ENCODE data around the gene DARS1. TPM values are rescaled to one million over a fixed set of nuclear protein-coding genes. Genes with fewer than 3 reads are reported as not detected.
A peak's percentile ranks its signal among the peaks of the same experiment; 100 is the strongest.

Gene DARS1
- polyA plus RNA-seq, 4 donors = 27.8 to 72.8 (median 33.1) TPM

DNA sequence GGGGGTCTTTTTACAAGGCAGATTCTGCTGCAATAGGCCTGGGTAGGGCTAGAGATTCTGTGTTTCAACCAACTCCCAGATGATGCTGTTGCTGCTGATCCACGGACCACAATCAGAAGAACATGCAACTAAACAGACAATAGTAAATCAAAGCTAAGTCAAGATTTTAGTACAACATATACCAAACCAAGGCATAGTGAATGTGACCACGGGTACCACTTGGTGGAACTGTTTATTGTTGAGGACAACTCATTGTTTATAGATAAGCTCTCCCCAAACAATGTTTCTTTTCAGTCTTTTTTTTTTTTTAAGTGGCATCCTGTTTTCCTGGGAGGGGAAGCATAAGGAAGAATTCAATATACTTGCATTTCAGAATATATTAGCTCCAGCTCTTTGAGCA lies 36.0 kb upstream of the DARS1 start:
- WGBS, 3 donors = 68 to 71% (median 70%) methylated on average over 2 of the region's 2 CpGs
- no peak for FAIRE-seq

DNA sequence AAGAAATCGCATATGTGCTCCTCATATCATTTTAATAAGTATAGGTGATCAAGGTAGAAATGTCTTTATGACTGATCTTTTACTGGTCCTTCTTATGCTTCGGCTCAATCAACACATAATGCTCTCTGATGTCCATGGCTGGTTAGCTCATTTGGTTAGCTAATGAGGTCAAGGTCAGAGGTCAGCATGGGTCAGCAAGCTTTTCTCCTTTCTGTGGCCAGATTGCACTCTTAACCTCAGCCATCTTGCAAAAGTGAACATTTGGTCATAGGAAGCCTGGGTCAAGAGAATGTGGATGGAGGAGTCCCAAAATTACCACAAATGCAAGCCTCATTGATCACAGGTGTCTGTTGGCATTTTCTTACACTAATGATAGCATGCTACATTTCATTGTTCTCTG lies 35.4 kb upstream of the DARS1 start:
- no peaks in the 10 kb centered on the region for H3K27me3 ChIP-seq (ENCODE audit: control insufficient read depth in 3 of 3, insufficient read depth in 3 of 3, low read length in 3 of 3)
- FAIRE-seq (no peak), DNase-seq (no peak)
- H3K36me3 ChIP-seq (ENCODE audit: control insufficient read depth in 3 of 3, insufficient read depth in 2 of 3, low read depth in 1 of 3, low read length in 3 of 3) = no peaks in the 10 kb centered on the region
- no peak overlapping the region for H3K27ac ChIP-seq (ENCODE audit: low read depth in 1 of 3, low read length in 2 of 3)
- WGBS, 3 donors = 90 to 95% (median 93%) methylated on average over 2 of the region's 2 CpGs
- H3K4me1 ChIP-seq (ENCODE audit: control insufficient read depth in 3 of 3, insufficient read depth in 2 of 3, low read depth in 1 of 3, low read length in 2 of 3) = peaks cover 0 to 8% (median 2%) of the 10 kb centered on the region in 3 donors
- no peak overlapping the region for H3K4me3 ChIP-seq (ENCODE audit: low read depth in 1 of 3, low read length in 3 of 3)
- no peaks in the 10 kb centered on the region for H3K9me3 ChIP-seq (ENCODE audit: control insufficient read depth in 2 of 2, insufficient read depth in 1 of 2, low read depth in 1 of 2, low read length in 1 of 2)

More for the DNA sequence above, 36.0 kb upstream of the DARS1 start:
- Histone ChIP-seq H3K27me3 (ENCODE audit: control insufficient read depth in 3 of 3, insufficient read depth in 3 of 3, low read length in 3 of 3) (no peaks in the 10 kb centered on the region), H3K9me3 (ENCODE audit: control insufficient read depth in 2 of 2, insufficient read depth in 1 of 2, low read depth in 1 of 2, low read length in 1 of 2) (no peaks in the 10 kb centered on the region), H3K36me3 (ENCODE audit: control insufficient read depth in 3 of 3, insufficient read depth in 2 of 3, low read depth in 1 of 3, low read length in 3 of 3) (no peaks in the 10 kb centered on the region), H3K4me3 (ENCODE audit: low read depth in 1 of 3, low read length in 3 of 3) (no peak overlapping the region), H3K27ac (ENCODE audit: low read depth in 1 of 3, low read length in 2 of 3) (no peak overlapping the region), H3K4me1 (ENCODE audit: control insufficient read depth in 3 of 3, insufficient read depth in 2 of 3, low read depth in 1 of 3, low read length in 2 of 3) (peaks cover 0 to 12% (median 2%) of the 10 kb centered on the region in 3 donors)
- DNase-seq = no peak

DNA sequence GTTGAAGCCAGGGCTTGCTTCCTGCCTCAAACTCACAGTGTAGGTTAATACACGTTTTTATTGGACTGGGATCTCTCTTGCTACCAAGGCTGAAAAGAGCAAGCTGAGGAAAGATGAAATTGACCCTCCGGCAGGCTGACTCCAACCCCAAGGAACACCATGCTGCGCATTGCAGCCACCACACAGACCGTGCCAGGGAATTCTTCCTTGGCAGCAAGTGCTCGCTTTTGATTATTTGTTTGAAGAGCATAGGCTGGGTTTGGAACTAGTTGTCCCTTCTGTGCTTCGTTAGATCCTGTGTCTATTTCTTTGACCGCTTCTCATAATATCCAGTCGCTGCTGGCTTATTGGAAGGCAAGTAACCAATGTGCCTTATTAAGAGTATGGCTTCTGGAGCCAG lies 34.4 kb upstream of the DARS1 start:
- no peaks in the 10 kb centered on the region for H3K4me1 ChIP-seq (ENCODE audit: control insufficient read depth in 3 of 3, insufficient read depth in 2 of 3, low read depth in 1 of 3, low read length in 2 of 3)
- H3K36me3 ChIP-seq (ENCODE audit: control insufficient read depth in 3 of 3, insufficient read depth in 2 of 3, low read depth in 1 of 3, low read length in 3 of 3) = no peaks in the 10 kb centered on the region
- no peak overlapping the region for H3K27ac ChIP-seq (ENCODE audit: low read depth in 1 of 3, low read length in 2 of 3)
- H3K27me3 ChIP-seq (ENCODE audit: control insufficient read depth in 3 of 3, insufficient read depth in 3 of 3, low read length in 3 of 3) = no peaks in the 10 kb centered on the region
- FAIRE-seq (no peak), DNase-seq (no peak)
- peak overlapping the region in 1 of 3 donors; percentile 9 for H3K4me3 ChIP-seq (ENCODE audit: low read depth in 1 of 3, low read length in 3 of 3)
- no peaks in the 10 kb centered on the region for H3K9me3 ChIP-seq (ENCODE audit: control insufficient read depth in 2 of 2, insufficient read depth in 1 of 2, low read depth in 1 of 2, low read length in 1 of 2)
- WGBS, 3 donors = 82 to 88% (median 83%) methylated on average over 8 of the region's 8 CpGs

DNA sequence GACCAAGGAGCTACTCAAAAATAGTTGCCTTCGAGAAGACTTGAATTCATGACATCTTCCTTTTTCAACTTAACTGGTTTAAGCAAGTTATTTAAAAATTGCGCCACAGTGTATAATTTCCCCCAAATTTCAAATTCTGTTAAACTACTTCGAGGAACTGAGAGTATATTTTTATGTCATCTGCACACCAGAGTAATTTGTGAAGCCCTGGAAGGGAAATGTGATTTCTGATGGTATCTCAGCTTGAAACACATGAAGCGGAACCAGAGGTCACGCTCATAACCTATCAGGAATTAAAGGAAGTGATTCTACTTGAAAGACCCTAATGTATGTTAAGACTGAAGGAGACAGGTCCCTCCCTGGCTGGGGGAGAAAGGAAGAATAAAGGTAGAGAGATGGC lies 33.9 kb upstream of the DARS1 start:
- 80 to 89% (median 81%) methylated on average over 5 of the region's 5 CpGs for WGBS, 3 donors
- H3K4me3 ChIP-seq (ENCODE audit: low read depth in 1 of 3, low read length in 3 of 3) = no peak overlapping the region
- DNase-seq (no peak), FAIRE-seq (no peak)
- no peaks in the 10 kb centered on the region for H3K9me3 ChIP-seq (ENCODE audit: control insufficient read depth in 2 of 2, insufficient read depth in 1 of 2, low read depth in 1 of 2, low read length in 1 of 2)
- H3K36me3 ChIP-seq (ENCODE audit: control insufficient read depth in 3 of 3, insufficient read depth in 2 of 3, low read depth in 1 of 3, low read length in 3 of 3) = no peaks in the 10 kb centered on the region
- no peaks in the 10 kb centered on the region for H3K27me3 ChIP-seq (ENCODE audit: control insufficient read depth in 3 of 3, insufficient read depth in 3 of 3, low read length in 3 of 3)
- H3K27ac ChIP-seq (ENCODE audit: low read depth in 1 of 3, low read length in 2 of 3) = no peak overlapping the region
- H3K4me1 ChIP-seq (ENCODE audit: control insufficient read depth in 3 of 3, insufficient read depth in 2 of 3, low read depth in 1 of 3, low read length in 2 of 3) = peaks cover 0 to 2% (median 0%) of the 10 kb centered on the region in 3 donors

DNA sequence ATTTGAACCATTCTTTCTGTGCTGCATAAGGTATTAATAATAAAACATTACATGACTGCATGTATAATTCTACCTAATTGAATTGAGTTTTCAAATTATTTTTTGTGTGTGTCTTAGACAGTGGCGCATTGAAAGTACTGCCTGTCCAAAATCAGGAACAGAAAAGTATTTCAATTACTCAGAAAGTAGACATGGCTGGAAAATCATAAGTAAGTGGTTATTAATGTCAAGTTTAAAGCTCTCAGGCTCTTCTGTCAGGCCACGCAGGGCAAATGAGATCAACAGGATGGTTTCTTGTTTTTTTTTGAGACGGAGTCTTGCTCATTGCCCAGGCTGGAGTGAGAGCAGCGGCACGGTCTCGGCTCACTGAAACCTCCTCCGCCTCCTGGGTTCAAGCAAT lies 32.4 kb upstream of the DARS1 start:
- DNase-seq (no peak), FAIRE-seq (no peak)
- Histone ChIP-seq H3K4me1 (ENCODE audit: control insufficient read depth in 3 of 3, insufficient read depth in 2 of 3, low read depth in 1 of 3, low read length in 2 of 3) (peaks cover 0 to 11% (median 0%) of the 10 kb centered on the region in 3 donors), H3K4me3 (ENCODE audit: low read depth in 1 of 3, low read length in 3 of 3) (no peak overlapping the region), H3K9me3 (ENCODE audit: control insufficient read depth in 2 of 2, insufficient read depth in 1 of 2, low read depth in 1 of 2, low read length in 1 of 2) (no peaks in the 10 kb centered on the region), H3K27me3 (ENCODE audit: control insufficient read depth in 3 of 3, insufficient read depth in 3 of 3, low read length in 3 of 3) (no peaks in the 10 kb centered on the region), H3K36me3 (ENCODE audit: control insufficient read depth in 3 of 3, insufficient read depth in 2 of 3, low read depth in 1 of 3, low read length in 3 of 3) (no peaks in the 10 kb centered on the region), H3K27ac (ENCODE audit: low read depth in 1 of 3, low read length in 2 of 3) (no peak overlapping the region)
- WGBS, 3 donors = 95 to 96% (median 95%) methylated on average over 7 of the region's 7 CpGs

DNA sequence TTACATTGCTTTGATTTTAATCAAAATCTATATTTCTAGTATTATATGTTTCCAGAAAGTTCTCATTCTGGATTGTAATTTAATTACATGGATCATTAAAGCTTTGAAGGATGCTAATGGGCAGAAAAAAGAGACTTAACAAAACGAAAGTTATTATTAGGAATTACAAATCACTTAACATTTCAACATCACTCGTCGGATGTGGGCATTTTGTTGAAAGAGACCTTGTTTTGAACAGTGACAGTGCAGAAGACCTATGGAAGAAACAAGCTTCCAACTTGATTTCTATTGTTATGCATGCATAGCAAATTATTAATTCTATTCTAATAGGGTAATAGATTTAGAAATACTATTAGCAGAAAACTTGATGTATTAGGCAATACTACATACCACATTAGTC lies 31.4 kb upstream of the DARS1 start:
- WGBS, 3 donors = 79 to 91% (median 89%) methylated on average over 3 of the region's 3 CpGs
- H3K9me3 ChIP-seq (ENCODE audit: control insufficient read depth in 2 of 2, insufficient read depth in 1 of 2, low read depth in 1 of 2, low read length in 1 of 2) = no peaks in the 10 kb centered on the region

DNA sequence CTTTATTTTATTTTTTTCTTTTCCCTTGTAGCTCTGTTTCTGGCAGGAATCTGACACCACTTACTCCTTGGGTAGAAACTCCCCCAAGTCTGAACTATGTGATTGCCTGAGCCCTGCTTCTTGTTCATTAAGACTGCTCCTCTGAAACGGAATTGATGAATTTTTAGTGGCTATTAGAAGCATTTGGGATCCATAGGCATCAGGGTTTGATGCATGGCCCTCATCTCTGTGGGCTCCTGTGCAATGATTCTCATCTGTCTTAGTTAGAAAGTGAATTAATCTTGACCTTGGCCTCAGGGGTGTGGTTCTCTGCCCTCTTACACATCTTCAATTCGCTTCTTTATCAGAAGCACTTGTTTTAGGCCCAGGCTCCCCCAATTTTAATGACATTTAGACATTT lies 31.0 kb upstream of the DARS1 start:
- Histone ChIP-seq H3K36me3 (ENCODE audit: control insufficient read depth in 3 of 3, insufficient read depth in 2 of 3, low read depth in 1 of 3, low read length in 3 of 3) (no peaks in the 10 kb centered on the region), H3K27me3 (ENCODE audit: control insufficient read depth in 3 of 3, insufficient read depth in 3 of 3, low read length in 3 of 3) (no peaks in the 10 kb centered on the region), H3K9me3 (ENCODE audit: control insufficient read depth in 2 of 2, insufficient read depth in 1 of 2, low read depth in 1 of 2, low read length in 1 of 2) (no peaks in the 10 kb centered on the region), H3K4me1 (ENCODE audit: control insufficient read depth in 3 of 3, insufficient read depth in 2 of 3, low read depth in 1 of 3, low read length in 2 of 3) (peaks cover 0 to 14% (median 0%) of the 10 kb centered on the region in 3 donors), H3K4me3 (ENCODE audit: low read depth in 1 of 3, low read length in 3 of 3) (no peak overlapping the region), H3K27ac (ENCODE audit: low read depth in 1 of 3, low read length in 2 of 3) (no peak overlapping the region)
- no peak for DNase-seq
- FAIRE-seq = no peak
- WGBS, 3 donors = 65 to 83% (median 79%) methylated on average over 2 of the region's 2 CpGs

More for the DNA sequence above, 31.4 kb upstream of the DARS1 start:
- no peaks in the 10 kb centered on the region for H3K36me3 ChIP-seq (ENCODE audit: control insufficient read depth in 3 of 3, insufficient read depth in 2 of 3, low read depth in 1 of 3, low read length in 3 of 3)
- no peak for DNase-seq
- H3K27ac ChIP-seq (ENCODE audit: low read depth in 1 of 3, low read length in 2 of 3) = no peak overlapping the region
- peaks cover 0 to 14% (median 0%) of the 10 kb centered on the region in 3 donors for H3K4me1 ChIP-seq (ENCODE audit: control insufficient read depth in 3 of 3, insufficient read depth in 2 of 3, low read depth in 1 of 3, low read length in 2 of 3)
- no peak for FAIRE-seq
- no peaks in the 10 kb centered on the region for H3K27me3 ChIP-seq (ENCODE audit: control insufficient read depth in 3 of 3, insufficient read depth in 3 of 3, low read length in 3 of 3)
- H3K4me3 ChIP-seq (ENCODE audit: low read depth in 1 of 3, low read length in 3 of 3) = no peak overlapping the region

DNA sequence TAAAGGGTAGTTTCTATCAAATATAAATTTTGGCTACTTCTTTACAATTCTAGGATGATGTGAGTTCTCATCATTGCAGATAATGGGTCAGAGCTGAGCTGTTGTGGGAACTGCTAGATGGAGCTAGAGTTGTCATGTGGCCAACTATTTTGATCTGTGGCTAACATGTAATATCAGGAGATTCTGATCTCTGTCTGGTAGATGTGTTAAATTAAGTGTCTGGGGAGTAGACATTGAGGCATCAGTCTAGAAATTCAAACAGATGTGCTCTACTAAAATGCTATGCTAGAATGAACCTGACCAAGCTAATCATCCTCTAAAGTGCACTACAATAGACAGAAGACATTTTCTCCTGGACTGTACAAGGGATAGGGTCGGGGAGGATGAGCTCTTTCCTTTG lies 30.3 kb upstream of the DARS1 start:
- Histone ChIP-seq H3K27ac (ENCODE audit: low read depth in 1 of 3, low read length in 2 of 3) (no peak overlapping the region), H3K4me3 (ENCODE audit: low read depth in 1 of 3, low read length in 3 of 3) (no peak overlapping the region), H3K27me3 (ENCODE audit: control insufficient read depth in 3 of 3, insufficient read depth in 3 of 3, low read length in 3 of 3) (no peaks in the 10 kb centered on the region), H3K36me3 (ENCODE audit: control insufficient read depth in 3 of 3, insufficient read depth in 2 of 3, low read depth in 1 of 3, low read length in 3 of 3) (no peaks in the 10 kb centered on the region), H3K4me1 (ENCODE audit: control insufficient read depth in 3 of 3, insufficient read depth in 2 of 3, low read depth in 1 of 3, low read length in 2 of 3) (peaks cover 0 to 18% (median 0%) of the 10 kb centered on the region in 3 donors), H3K9me3 (ENCODE audit: control insufficient read depth in 2 of 2, insufficient read depth in 1 of 2, low read depth in 1 of 2, low read length in 1 of 2) (no peaks in the 10 kb centered on the region)
- DNase-seq = no peak
- FAIRE-seq = no peak
- WGBS, 3 donors = 75 to 84% (median 78%) methylated on average over 1 of the region's 1 CpG

DNA sequence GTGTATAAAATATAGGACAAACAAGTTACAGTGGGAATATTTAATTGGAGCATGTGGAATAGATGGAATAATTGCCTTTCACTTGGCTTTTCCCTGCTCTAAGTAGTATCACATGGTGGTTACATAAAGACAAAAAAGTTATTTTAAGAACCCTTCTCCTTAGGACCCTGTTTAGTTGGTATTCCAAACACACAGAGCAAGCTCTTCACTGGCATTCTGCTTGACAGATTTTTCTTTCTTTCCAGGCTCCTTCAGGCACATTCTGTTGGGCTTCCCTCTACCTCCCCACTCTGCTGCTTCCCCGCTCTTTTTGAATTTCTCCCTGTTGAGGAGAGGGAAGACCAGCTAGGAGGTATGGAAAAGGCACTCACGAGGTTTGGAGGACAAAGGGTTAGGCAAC lies 29.0 kb upstream of the DARS1 start:
- Histone ChIP-seq H3K36me3 (ENCODE audit: control insufficient read depth in 3 of 3, insufficient read depth in 2 of 3, low read depth in 1 of 3, low read length in 3 of 3) (no peaks in the 10 kb centered on the region), H3K9me3 (ENCODE audit: control insufficient read depth in 2 of 2, insufficient read depth in 1 of 2, low read depth in 1 of 2, low read length in 1 of 2) (no peaks in the 10 kb centered on the region), H3K27me3 (ENCODE audit: control insufficient read depth in 3 of 3, insufficient read depth in 3 of 3, low read length in 3 of 3) (no peaks in the 10 kb centered on the region), H3K4me1 (ENCODE audit: control insufficient read depth in 3 of 3, insufficient read depth in 2 of 3, low read depth in 1 of 3, low read length in 2 of 3) (peaks cover 0 to 18% (median 0%) of the 10 kb centered on the region in 3 donors), H3K4me3 (ENCODE audit: low read depth in 1 of 3, low read length in 3 of 3) (no peak overlapping the region), H3K27ac (ENCODE audit: low read depth in 1 of 3, low read length in 2 of 3) (peak overlapping the region in 1 of 3 donors; percentile 21)
- no peak for FAIRE-seq
- 86 to 92% (median 88%) methylated on average over 2 of the region's 2 CpGs for WGBS, 3 donors
- DNase-seq = no peak

All from small intestine (tissue), 7 donors.